Thymus (tissue), 11 donors: ENCODE results near the gene SEMA3G. TPM values are rescaled to one million over a fixed set of nuclear protein-coding genes. Genes with fewer than 3 reads are reported as not detected.

Experiments
- DNase-seq, 9 donors: peaks; one replicate each; pipeline ENCODE4 v3.0.0-alpha.2; 2013; ENCODE audit warnings: low spot score in 9 of 9, low read depth in 6 of 9, missing footprints in 1 of 9
- H3K27ac ChIP-seq, 2 donors: one replicate each; pipeline ENCODE4 v1.5.1; 2013; ENCODE audit warnings: control low read depth in 1 of 2, low read depth in 1 of 2, low read length in 1 of 2, mild to moderate bottlenecking in 1 of 2, moderate library complexity in 1 of 2
- H3K27me3 ChIP-seq, 2 donors: one replicate each; pipeline ENCODE4 v1.5.1; 2013; ENCODE audit warnings: low read length in 1 of 2; ENCODE audit not compliant: control insufficient read depth in 2 of 2, insufficient read depth in 1 of 2
- H3K36me3 ChIP-seq, 2 donors: one replicate each; pipeline ENCODE4 v1.5.1; 2013; ENCODE audit warnings: low read length in 1 of 2, mild to moderate bottlenecking in 1 of 2, moderate library complexity in 1 of 2; ENCODE audit not compliant: control insufficient read depth in 2 of 2, insufficient read depth in 2 of 2
- H3K4me1 ChIP-seq, 2 donors: one replicate each; pipeline ENCODE4 v1.5.1; 2013; ENCODE audit warnings: low read length in 2 of 2; ENCODE audit not compliant: control insufficient read depth in 2 of 2, insufficient read depth in 2 of 2
- H3K4me3 ChIP-seq, 2 donors: one replicate each; pipeline ENCODE4 v1.5.1; 2013; ENCODE audit warnings: low read length in 2 of 2, control low read depth in 1 of 2, mild to moderate bottlenecking in 1 of 2
- H3K9me3 ChIP-seq, 2 donors: one replicate each; pipeline ENCODE4 v1.5.1; 2013; ENCODE audit warnings: low read length in 1 of 2, mild to moderate bottlenecking in 1 of 2; ENCODE audit not compliant: control insufficient read depth in 2 of 2, insufficient read depth in 1 of 2
- WGBS: extraction: QIAGEN DNeasy Blood & Tissue Kit; methylation state at CpG from one replicate; pipeline ENCODE4 v1.1.7; 2013; 5-methylcytosine and 5-hydroxymethylcytosine counted together
- polyA plus RNA-seq: library from polyadenylated mRNA; stranded (reverse); fragments of 200-250 nt; gene quantifications from one replicate; pipeline ENCODE4 v1.2.3, GENCODE V29; 2013
- total RNA-seq: library from RNA; stranded (reverse); fragments of 120-200 nt; gene quantifications from one replicate; pipeline ENCODE4 v1.2.4, GENCODE V29; 2013
- donor health status: healthy.

Gene SEMA3G
- total and polyA plus RNA-seq, 2 donors: 0.80 to 6.4 TPM

- Histone ChIP-seq H3K27ac (no peak overlapping the region), H3K4me1 (peaks cover 0 to 3% of the 10 kb centered on the region in 2 donors), H3K9me3 (no peaks in the 10 kb centered on the region), H3K36me3 (peaks cover 89 to 90% of the 10 kb centered on the region in 2 donors), H3K27me3 (no peaks in the 10 kb centered on the region), H3K4me3 (no peak overlapping the region)
- 99% methylated on average over 59 of the region's 59 CpGs for WGBS
- no peak for DNase-seq
Observed at GRCh38 chr3:52487788-52488691, 43.1 kb upstream of the SEMA3G start.

GRCh38 chr3:52487050-52487787, 42.3 kb upstream of the SEMA3G start:
- DNase-seq: no peak
- Histone ChIP-seq H3K4me3 (no peak overlapping the region), H3K27me3 (no peaks in the 10 kb centered on the region), H3K9me3 (no peaks in the 10 kb centered on the region), H3K27ac (no peak overlapping the region), H3K36me3 (peaks cover 89% of the 10 kb centered on the region in 2 donors), H3K4me1 (peaks cover 0 to 3% of the 10 kb centered on the region in 2 donors)
- WGBS: 97% methylated on average over 31 of the region's 31 CpGs

- Histone ChIP-seq H3K4me3 (no peak overlapping the region), H3K27ac (peak overlapping the region in 1 of 2 donors; percentile 58), H3K27me3 (no peaks in the 10 kb centered on the region), H3K9me3 (no peaks in the 10 kb centered on the region), H3K4me1 (peaks cover 0 to 3% of the 10 kb centered on the region in 2 donors), H3K36me3 (peaks cover 89% of the 10 kb centered on the region in 2 donors)
- no peak for DNase-seq
- WGBS: 93% methylated on average over 10 of the region's 10 CpGs
Observed at GRCh38 chr3:52484680-52485461, 40.0 kb upstream of the SEMA3G start.

- H3K36me3 ChIP-seq: peaks cover 89% of the 10 kb centered on the region in 2 donors
- WGBS: 96% methylated on average over 13 of the region's 13 CpGs
- H3K9me3 ChIP-seq: no peaks in the 10 kb centered on the region
- no peak overlapping the region for H3K27ac ChIP-seq
- H3K27me3 ChIP-seq: no peaks in the 10 kb centered on the region
- H3K4me3 ChIP-seq: no peak overlapping the region
- H3K4me1 ChIP-seq: peaks cover 0 to 3% of the 10 kb centered on the region in 2 donors
- DNase-seq: no peak
Observed at GRCh38 chr3:52483577-52484381, 38.9 kb upstream of the SEMA3G start.

GRCh38 chr3:52483081-52483480, 38.2 kb upstream of the SEMA3G start:
- no peak overlapping the region for H3K27ac ChIP-seq
- no peak for DNase-seq
- peaks cover 0 to 3% of the 10 kb centered on the region in 2 donors for H3K4me1 ChIP-seq
- H3K36me3 ChIP-seq: peaks cover 89 to 91% of the 10 kb centered on the region in 2 donors
- H3K27me3 ChIP-seq: no peaks in the 10 kb centered on the region
- no peaks in the 10 kb centered on the region for H3K9me3 ChIP-seq
- WGBS: 92% methylated on average over 14 of the region's 14 CpGs
- H3K4me3 ChIP-seq: no peak overlapping the region

- no peak for DNase-seq
- Histone ChIP-seq H3K36me3 (peaks cover 89 to 92% of the 10 kb centered on the region in 2 donors), H3K27me3 (no peaks in the 10 kb centered on the region), H3K9me3 (no peaks in the 10 kb centered on the region), H3K4me3 (no peak overlapping the region), H3K4me1 (peaks cover 0 to 3% of the 10 kb centered on the region in 2 donors), H3K27ac (no peak overlapping the region)
- WGBS: 96% methylated on average over 23 of the region's 23 CpGs
Observed at GRCh38 chr3:52481819-52482521, 37.1 kb upstream of the SEMA3G start.

GRCh38 chr3:52480768-52481715, 36.1 kb upstream of the SEMA3G start:
- H3K27ac ChIP-seq: no peak overlapping the region
- peaks cover 88 to 90% of the 10 kb centered on the region in 2 donors for H3K36me3 ChIP-seq
- peaks cover 0 to 3% of the 10 kb centered on the region in 2 donors for H3K4me1 ChIP-seq
- H3K9me3 ChIP-seq: no peaks in the 10 kb centered on the region
- WGBS: 97% methylated on average over 27 of the region's 27 CpGs
- DNase-seq: no peak
- no peak overlapping the region for H3K4me3 ChIP-seq
- H3K27me3 ChIP-seq: no peaks in the 10 kb centered on the region
